ENCODE data around the gene LACTB. TPM values are rescaled to one million over a fixed set of nuclear protein-coding genes. Genes with fewer than 3 reads are reported as not detected.

LACTB gene
- total and polyA plus RNA-seq, 10 of the 15 experiments (the other 5 are each of a cell fraction or from before 2014, with no cell fraction given), result 5.0 to 35.3 (median 16.6) TPM

DNA sequence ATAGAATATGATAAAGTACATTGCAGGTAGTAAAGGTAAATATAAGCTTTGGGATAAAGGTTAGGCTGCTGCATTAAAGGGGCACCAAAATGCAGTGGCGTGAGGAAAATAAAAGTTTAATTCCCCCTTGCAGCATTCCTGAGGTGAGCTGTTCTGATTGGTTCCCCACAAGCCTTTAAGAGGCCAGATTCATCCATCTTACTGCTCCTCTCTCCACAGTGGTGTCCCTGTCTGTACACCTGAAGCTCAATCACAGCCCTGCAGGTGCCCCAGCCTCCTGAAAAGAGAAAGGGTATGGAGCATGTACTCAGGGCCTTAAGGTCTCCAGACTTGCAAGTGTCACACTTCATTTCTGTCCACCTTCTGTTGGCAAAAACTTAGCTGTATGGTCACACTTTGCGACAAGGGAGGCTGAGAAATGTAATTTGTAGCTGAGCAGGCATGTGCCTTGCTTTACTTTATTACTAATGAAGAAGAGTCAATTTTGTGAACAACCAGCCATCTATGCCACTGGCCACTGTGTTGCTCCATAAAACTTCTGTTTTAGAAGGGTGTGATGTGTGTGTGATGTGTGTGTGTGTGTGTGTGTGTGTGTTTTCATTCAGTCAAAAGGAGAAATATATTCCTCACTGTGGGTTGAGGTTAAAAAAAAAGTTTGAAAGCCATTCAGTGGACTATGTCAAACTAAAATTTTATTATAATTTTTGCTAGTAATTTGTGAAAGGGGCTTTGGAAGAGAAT lies 12.8 kb downstream of the LACTB start:
- DNase-seq (ENCODE audit: low read depth, low spot score), result no peak
- no peak for FAIRE-seq
- Histone ChIP-seq H3K27me3 (replicated peaks in 1 of 2; ENCODE audit: control insufficient read depth in 2 of 2, insufficient read depth in 2 of 2, low read length in 1 of 2) (no peaks in the 10 kb centered on the region), H3K36me3 (ENCODE audit: control insufficient read depth in 2 of 2, insufficient read depth in 2 of 2, low read length in 1 of 2) (peaks cover 0 to 3% of the 10 kb centered on the region in 2 experiments; a peak in 1 of 4 replicates), H3K27ac (ENCODE audit: control insufficient read depth, insufficient read depth) (no peak overlapping the region), H3K79me2 (ENCODE audit: control insufficient read depth, insufficient read depth, low read length) (no peaks in the 10 kb centered on the region), H3K4me3 (no peak overlapping the region), H2AFZ (ENCODE audit: control insufficient read depth, low read depth, low read length) (no peak overlapping the region), H3K4me2 (ENCODE audit: control insufficient read depth, insufficient read depth) (no peak overlapping the region), H3K9ac (ENCODE audit: control insufficient read depth, insufficient read depth, low read length) (no peak overlapping the region), H3K4me1 (ENCODE audit: control insufficient read depth, insufficient read depth, low read length) (no peaks in the 10 kb centered on the region), H3K9me3 (replicated peaks; ENCODE audit: control insufficient read depth, insufficient read depth, low read length) (no peaks in the 10 kb centered on the region), H4K20me1 (ENCODE audit: control insufficient read depth, insufficient read depth) (no peaks in the 10 kb centered on the region)
- no TSS peak for BruUV-seq (replicated peaks)
- 95% methylated on average over 2 of the region's 2 CpGs for WGBS (ENCODE audit: insufficient coverage, insufficient replicate concordance, low lambda C conversion rate, missing lambda C conversion rate)
- ChIA-PET SMC1A (ENCODE audit: uncharacterized antibody, unreplicated experiment) (interaction anchor here (0.6 to 5.7 kb wide), 2 partner anchors 13 to 81 kb away, joined by 3 to 21 read pairs; no protein-coding TSS in a partner anchor), POLR2A (no interaction called here), RAD21 (ENCODE audit: unreplicated experiment) (interaction anchor here (1.2 kb wide), 1 partner anchor 87 kb away, joined by 3 read pairs; no protein-coding TSS in a partner anchor), CTCF (interaction anchor here (0.9 to 1.6 kb wide), 3 partner anchors 13 to 21 kb away, joined by 3 read pairs; no protein-coding TSS in a partner anchor)
- in situ Hi-C loops (cut with MboI) (no loop called here), intact Hi-C loops (cut with micrococcal nuclease; ENCODE audit: unreplicated experiment) (no loop called here)
- ATAC-seq, result no peak
- TF ChIP-seq CHD1 (IDR thresholded peaks at IDR 0.05; ENCODE audit: low read depth, low read length), result no peak
- TF ChIP-seq, protein P1, sequence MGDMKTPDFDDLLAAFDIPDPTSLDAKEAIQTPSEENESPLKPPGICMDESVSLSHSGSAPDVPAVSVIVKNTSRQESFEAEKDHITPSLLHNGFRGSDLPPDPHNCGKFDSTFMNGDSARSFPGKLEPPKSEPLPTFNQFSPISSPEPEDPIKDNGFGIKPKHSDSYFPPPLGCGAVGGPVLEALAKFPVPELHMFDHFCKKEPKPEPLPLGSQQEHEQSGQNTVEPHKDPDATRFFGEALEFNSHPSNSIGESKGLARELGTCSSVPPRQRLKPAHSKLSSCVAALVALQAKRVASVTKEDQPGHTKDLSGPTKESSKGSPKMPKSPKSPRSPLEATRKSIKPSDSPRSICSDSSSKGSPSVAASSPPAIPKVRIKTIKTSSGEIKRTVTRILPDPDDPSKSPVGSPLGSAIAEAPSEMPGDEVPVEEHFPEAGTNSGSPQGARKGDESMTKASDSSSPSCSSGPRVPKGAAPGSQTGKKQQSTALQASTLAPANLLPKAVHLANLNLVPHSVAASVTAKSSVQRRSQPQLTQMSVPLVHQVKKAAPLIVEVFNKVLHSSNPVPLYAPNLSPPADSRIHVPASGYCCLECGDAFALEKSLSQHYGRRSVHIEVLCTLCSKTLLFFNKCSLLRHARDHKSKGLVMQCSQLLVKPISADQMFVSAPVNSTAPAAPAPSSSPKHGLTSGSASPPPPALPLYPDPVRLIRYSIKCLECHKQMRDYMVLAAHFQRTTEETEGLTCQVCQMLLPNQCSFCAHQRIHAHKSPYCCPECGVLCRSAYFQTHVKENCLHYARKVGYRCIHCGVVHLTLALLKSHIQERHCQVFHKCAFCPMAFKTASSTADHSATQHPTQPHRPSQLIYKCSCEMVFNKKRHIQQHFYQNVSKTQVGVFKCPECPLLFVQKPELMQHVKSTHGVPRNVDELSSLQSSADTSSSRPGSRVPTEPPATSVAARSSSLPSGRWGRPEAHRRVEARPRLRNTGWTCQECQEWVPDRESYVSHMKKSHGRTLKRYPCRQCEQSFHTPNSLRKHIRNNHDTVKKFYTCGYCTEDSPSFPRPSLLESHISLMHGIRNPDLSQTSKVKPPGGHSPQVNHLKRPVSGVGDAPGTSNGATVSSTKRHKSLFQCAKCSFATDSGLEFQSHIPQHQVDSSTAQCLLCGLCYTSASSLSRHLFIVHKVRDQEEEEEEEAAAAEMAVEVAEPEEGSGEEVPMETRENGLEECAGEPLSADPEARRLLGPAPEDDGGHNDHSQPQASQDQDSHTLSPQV (IDR thresholded peaks at IDR 0.05), result no peak
